ENCODE measurements around the gene SND1.

SND1 gene

GRCh38 chr7:127940381-127941160 is 288.6 kb downstream of the SND1 start:
- Histone ChIP-seq H3K27ac (ENCODE audit: low read length) (no peak overlapping the region), H3K79me2 (ENCODE audit: low read length) (peaks cover 82% of the 10 kb centered on the region), H4K20me1 (ENCODE audit: insufficient read depth, low read length) (no peaks in the 10 kb centered on the region), H3K9me2 (replicated peaks; ENCODE audit: insufficient read depth, low read length) (no peaks in the 10 kb centered on the region), H2AFZ (ENCODE audit: low read length) (no peak overlapping the region), H3K4me1 (ENCODE audit: low read length) (peaks cover 3% of the 10 kb centered on the region), H3K4me3 (ENCODE audit: low read length) (no peak overlapping the region), H3K9ac (ENCODE audit: low read length) (no peak overlapping the region), H3K9me3 (replicated peaks; ENCODE audit: insufficient read depth, low read length) (no peaks in the 10 kb centered on the region), H3K27me3 (replicated peaks; ENCODE audit: insufficient read depth, low read length) (no peaks in the 10 kb centered on the region), H3F3A (ENCODE audit: insufficient read depth, low read length) (0 out of 2 replicates have a peak, but pooled peaks cover 3% of the 10 kb centered on the region), H3K36me3 (replicated peaks; ENCODE audit: insufficient read depth, low read length) (peaks cover 18% of the 10 kb centered on the region; the same call in 1 of the 2 replicates), H3K4me2 (ENCODE audit: low read depth, low read length) (no peak overlapping the region)
- DNase-seq = no peak
- TF ChIP-seq EZH2phosphoT487 (IDR thresholded peaks at IDR 0.05; ENCODE audit: low read length) = no peak
- no peak for TF ChIP-seq EZH2 (optimal IDR thresholded peaks at IDR 0.05; ENCODE audit: low read depth, low read length)
- TF ChIP-seq CTCF (IDR thresholded peaks at IDR 0.05; ENCODE audit: low read length) = no peak

- DNase-seq = no peak
- H3K27ac ChIP-seq (ENCODE audit: low read length) = no peak overlapping the region
- H3K9me2 ChIP-seq (replicated peaks; ENCODE audit: insufficient read depth, low read length) = no peaks in the 10 kb centered on the region
- peaks cover 84% of the 10 kb centered on the region for H3K79me2 ChIP-seq (ENCODE audit: low read length)
- H3K9me3 ChIP-seq (replicated peaks; ENCODE audit: insufficient read depth, low read length) = no peaks in the 10 kb centered on the region
- peaks cover 13% of the 10 kb centered on the region for H3K4me1 ChIP-seq (ENCODE audit: low read length)
- no peaks in the 10 kb centered on the region for H3K27me3 ChIP-seq (replicated peaks; ENCODE audit: insufficient read depth, low read length)
- no peak overlapping the region for H3K4me2 ChIP-seq (ENCODE audit: low read depth, low read length)
- no peaks in the 10 kb centered on the region for H4K20me1 ChIP-seq (ENCODE audit: insufficient read depth, low read length)
- H3K4me3 ChIP-seq (ENCODE audit: low read length) = no peak overlapping the region
- H3F3A ChIP-seq (ENCODE audit: insufficient read depth, low read length) = 0 out of 2 replicates have a peak, but pooled peaks cover 3% of the 10 kb centered on the region
- H2AFZ ChIP-seq (ENCODE audit: low read length) = no peak overlapping the region
- H3K9ac ChIP-seq (ENCODE audit: low read length) = no peak overlapping the region
- peaks cover 18% of the 10 kb centered on the region; the same call in 1 of the 2 replicates for H3K36me3 ChIP-seq (replicated peaks; ENCODE audit: insufficient read depth, low read length)
- TF ChIP-seq EZH2phosphoT487 (IDR thresholded peaks at IDR 0.05; ENCODE audit: low read length) (no peak), EZH2 (optimal IDR thresholded peaks at IDR 0.05; ENCODE audit: low read depth, low read length) (no peak), CTCF (IDR thresholded peaks at IDR 0.05; ENCODE audit: low read length) (no peak)
Measured at GRCh38 chr7:127941476-127942210, 289.6 kb downstream of the SND1 start.

- Histone ChIP-seq H3K4me1 (ENCODE audit: low read length) (peaks cover 34% of the 10 kb centered on the region), H4K20me1 (ENCODE audit: insufficient read depth, low read length) (no peaks in the 10 kb centered on the region), H3K27ac (ENCODE audit: low read length) (no peak overlapping the region), H2AFZ (ENCODE audit: low read length) (no peak overlapping the region), H3K9me3 (replicated peaks; ENCODE audit: insufficient read depth, low read length) (no peaks in the 10 kb centered on the region), H3K4me3 (ENCODE audit: low read length) (no peak overlapping the region), H3K27me3 (replicated peaks; ENCODE audit: insufficient read depth, low read length) (no peaks in the 10 kb centered on the region), H3K79me2 (ENCODE audit: low read length) (peaks cover 92% of the 10 kb centered on the region), H3K36me3 (replicated peaks; ENCODE audit: insufficient read depth, low read length) (peaks cover 18% of the 10 kb centered on the region; the same call in 1 of the 2 replicates), H3F3A (ENCODE audit: insufficient read depth, low read length) (0 out of 2 replicates have a peak, but pooled peaks cover 3% of the 10 kb centered on the region), H3K9ac (ENCODE audit: low read length) (no peak overlapping the region), H3K4me2 (ENCODE audit: low read depth, low read length) (no peak overlapping the region), H3K9me2 (replicated peaks; ENCODE audit: insufficient read depth, low read length) (no peaks in the 10 kb centered on the region)
- no peak for DNase-seq
- TF ChIP-seq CTCF (IDR thresholded peaks at IDR 0.05; ENCODE audit: low read length) = no peak
- no peak for TF ChIP-seq EZH2 (optimal IDR thresholded peaks at IDR 0.05; ENCODE audit: low read depth, low read length)
- no peak for TF ChIP-seq EZH2phosphoT487 (IDR thresholded peaks at IDR 0.05; ENCODE audit: low read length)
Measured at GRCh38 chr7:127943541-127944521, 291.8 kb downstream of the SND1 start.

Measured in MM.1S (cell line).